ENCODE data around the gene PDS5A.
"Not testable (repeated sequence)": the region's sequence is repeated elsewhere in the genome, so short reads cannot be mapped to it uniquely, and the experiment has no call there.

PDS5A gene

DNA sequence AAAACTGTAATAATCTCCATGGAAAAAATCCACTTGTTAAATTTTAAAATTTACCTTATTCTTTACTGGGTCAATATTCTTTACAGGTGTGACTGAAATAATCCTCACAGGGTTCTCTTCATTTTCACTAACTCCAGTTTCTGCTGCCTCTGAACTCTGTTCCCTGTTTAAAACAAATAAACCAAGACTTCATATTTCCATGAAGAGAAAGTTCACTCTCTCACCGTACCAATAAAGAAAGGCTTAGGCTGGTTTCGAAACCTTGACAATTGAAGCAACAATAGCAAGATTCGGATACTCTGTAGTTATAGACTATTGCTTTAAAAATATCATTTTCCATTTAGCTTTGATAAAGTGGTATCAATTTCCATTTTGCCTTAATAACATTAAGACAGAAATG lies 135.8 kb downstream of the PDS5A start:
- Mint-ChIP-seq H3K4me3 (no peak overlapping the region), H3K27me3 (no peaks in the 10 kb centered on the region), H3K27ac (no peak overlapping the region), H3K9me3 (no peaks in the 10 kb centered on the region), H3K36me3 (peaks cover 37% of the 10 kb centered on the region), H3K4me1 (no peaks in the 10 kb centered on the region)
- ATAC-seq, result no peak

DNA sequence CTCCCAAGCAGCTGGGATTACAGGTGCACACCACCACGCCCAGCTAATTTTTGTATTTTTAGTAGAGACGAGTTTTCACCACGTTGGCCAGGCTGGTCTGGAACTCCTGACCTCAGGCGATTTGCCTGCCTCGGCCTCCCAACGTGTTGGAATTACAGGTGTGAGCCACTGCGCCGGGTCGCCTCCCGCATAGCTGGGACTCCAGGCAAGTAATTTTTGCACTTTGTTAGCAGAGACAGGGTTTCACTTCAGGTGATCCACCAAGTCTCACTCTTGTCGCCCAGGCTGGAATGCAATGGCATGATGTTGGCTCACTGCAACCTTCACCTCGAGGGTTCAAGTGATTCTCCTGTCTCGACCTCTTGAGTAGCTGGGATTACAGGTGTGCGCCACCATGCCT lies 137.2 kb downstream of the PDS5A start:
- H3K36me3 Mint-ChIP-seq, result peaks cover 49% of the 10 kb centered on the region
- not testable (repeated sequence) for H3K4me1 Mint-ChIP-seq, ATAC-seq, H3K4me3 Mint-ChIP-seq, H3K27ac Mint-ChIP-seq, H3K27me3 Mint-ChIP-seq, H3K9me3 Mint-ChIP-seq

DNA sequence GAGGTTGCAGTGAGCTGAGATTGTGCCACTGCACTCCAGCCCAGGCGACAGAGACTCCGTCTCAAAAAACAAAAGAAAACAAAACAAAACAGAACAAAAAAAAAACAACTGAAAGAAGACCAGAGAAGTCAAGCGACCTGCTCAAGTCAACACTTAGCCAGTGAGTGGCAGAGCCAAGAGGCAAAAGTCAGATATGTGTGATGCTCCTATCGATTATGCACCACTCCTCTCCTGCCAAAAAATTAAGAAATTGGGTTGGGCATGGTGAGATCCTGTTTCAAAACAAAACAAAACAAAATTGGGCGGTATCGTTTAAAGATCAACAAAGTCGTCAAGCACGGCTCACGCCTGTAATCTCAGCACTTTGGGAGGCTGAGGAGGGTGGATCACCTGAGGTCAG lies 137.7 kb downstream of the PDS5A start:
- Mint-ChIP-seq H3K4me3 (no peak overlapping the region), H3K9me3 (no peaks in the 10 kb centered on the region), H3K4me1 (no peaks in the 10 kb centered on the region), H3K36me3 (peaks cover 53% of the 10 kb centered on the region), H3K27ac (no peak overlapping the region), H3K27me3 (no peaks in the 10 kb centered on the region)
- ATAC-seq, result no peak

DNA sequence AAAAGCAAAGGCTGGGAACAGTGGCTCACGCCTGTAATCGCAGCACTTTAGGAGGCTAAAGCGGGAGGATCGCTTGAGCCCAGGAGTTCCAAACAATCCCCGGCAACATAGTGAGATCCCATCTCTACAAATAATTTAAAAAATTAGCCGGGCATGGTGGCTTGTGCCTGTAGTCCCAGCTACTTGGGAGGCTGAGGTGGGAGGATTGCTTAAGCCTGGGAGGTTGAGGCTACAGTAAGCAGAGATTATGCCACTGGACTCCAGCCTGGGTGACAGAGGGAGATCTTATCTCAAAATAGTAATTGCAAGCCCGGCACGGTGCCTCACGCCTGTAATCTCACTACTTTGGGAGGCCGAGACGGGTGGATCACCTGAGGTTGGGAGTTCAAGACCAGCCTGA lies 139.3 kb downstream of the PDS5A start:
- H3K36me3 Mint-ChIP-seq, result peaks cover 63% of the 10 kb centered on the region
- not testable (repeated sequence) for H3K4me1 Mint-ChIP-seq, H3K9me3 Mint-ChIP-seq, H3K4me3 Mint-ChIP-seq, ATAC-seq, H3K27me3 Mint-ChIP-seq, H3K27ac Mint-ChIP-seq

DNA sequence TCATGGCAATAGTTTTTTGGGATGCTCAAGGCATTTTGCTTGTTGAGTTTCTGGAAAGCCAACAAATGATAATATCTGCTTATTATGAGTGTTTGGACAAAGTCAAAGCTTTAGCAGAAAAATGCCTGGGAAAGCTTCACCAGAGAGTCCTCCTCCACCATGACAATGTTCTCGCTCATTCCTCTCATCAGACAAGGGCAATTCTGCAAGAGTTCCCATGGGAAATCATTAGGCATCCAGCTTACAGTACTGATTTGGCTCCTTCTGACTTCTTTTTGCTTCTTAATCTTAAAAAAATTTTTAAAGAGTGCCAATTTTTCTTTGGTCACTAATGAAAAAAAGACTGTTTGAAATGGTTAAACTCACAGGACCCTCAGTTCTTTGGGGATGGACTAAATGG lies 143.4 kb downstream of the PDS5A start:
- H3K4me3 Mint-ChIP-seq, result no peak overlapping the region
- no peak for ATAC-seq
- H3K4me1 Mint-ChIP-seq, result no peaks in the 10 kb centered on the region
- no peak overlapping the region for H3K27ac Mint-ChIP-seq
- H3K27me3 Mint-ChIP-seq, result no peaks in the 10 kb centered on the region
- no peaks in the 10 kb centered on the region for H3K9me3 Mint-ChIP-seq
- H3K36me3 Mint-ChIP-seq, result peaks cover 39% of the 10 kb centered on the region

GRCh38 chr4:39825741-39826231 lies 151.9 kb downstream of the PDS5A start:
- H3K4me1 Mint-ChIP-seq, result no peaks in the 10 kb centered on the region
- no peak for ATAC-seq
- H3K4me3 Mint-ChIP-seq, result no peak overlapping the region
- no peak overlapping the region for H3K27ac Mint-ChIP-seq
- H3K36me3 Mint-ChIP-seq, result peaks cover 31% of the 10 kb centered on the region
- no peaks in the 10 kb centered on the region for H3K9me3 Mint-ChIP-seq
- no peaks in the 10 kb centered on the region for H3K27me3 Mint-ChIP-seq

GRCh38 chr4:39825090-39825489 lies 152.6 kb downstream of the PDS5A start:
- no peak overlapping the region for H3K27ac Mint-ChIP-seq
- no peaks in the 10 kb centered on the region for H3K27me3 Mint-ChIP-seq
- H3K36me3 Mint-ChIP-seq, result peaks cover 31% of the 10 kb centered on the region
- no peak for ATAC-seq
- H3K4me3 Mint-ChIP-seq, result no peak overlapping the region
- no peaks in the 10 kb centered on the region for H3K4me1 Mint-ChIP-seq
- no peaks in the 10 kb centered on the region for H3K9me3 Mint-ChIP-seq

DNA sequence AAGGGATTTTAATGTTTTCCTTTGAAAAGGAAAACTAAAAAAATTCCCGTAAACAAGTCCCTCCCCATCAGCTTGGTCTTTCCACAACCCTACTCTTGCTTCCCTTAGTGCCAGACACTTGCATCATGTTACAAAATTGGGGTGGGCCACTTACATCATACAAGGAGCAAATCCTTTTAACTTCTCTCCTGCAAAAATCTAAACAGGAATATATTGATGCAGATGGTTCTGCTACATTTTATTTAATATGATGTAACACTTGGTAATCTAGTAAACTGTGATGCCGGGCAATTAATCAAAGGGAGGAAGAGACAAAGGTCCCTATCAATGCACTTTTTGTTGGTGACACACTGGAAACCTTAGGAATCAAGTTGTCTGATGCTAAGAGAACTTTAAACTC lies 154.5 kb downstream of the PDS5A start:
- no peak overlapping the region for H3K27ac Mint-ChIP-seq
- peaks cover 22% of the 10 kb centered on the region for H3K36me3 Mint-ChIP-seq
- H3K4me3 Mint-ChIP-seq, result no peak overlapping the region
- H3K4me1 Mint-ChIP-seq, result no peaks in the 10 kb centered on the region
- H3K9me3 Mint-ChIP-seq, result no peaks in the 10 kb centered on the region
- H3K27me3 Mint-ChIP-seq, result no peaks in the 10 kb centered on the region
- ATAC-seq, result no peak

GRCh38 chr4:39822662-39823061 lies 155.0 kb downstream of the PDS5A start:
- H3K4me1 Mint-ChIP-seq, result no peaks in the 10 kb centered on the region
- ATAC-seq, result no peak
- H3K36me3 Mint-ChIP-seq, result peaks cover 18% of the 10 kb centered on the region
- H3K27me3 Mint-ChIP-seq, result no peaks in the 10 kb centered on the region
- H3K4me3 Mint-ChIP-seq, result no peak overlapping the region
- H3K9me3 Mint-ChIP-seq, result no peaks in the 10 kb centered on the region
- H3K27ac Mint-ChIP-seq, result no peak overlapping the region

GRCh38 chr4:39821951-39822350 lies 155.8 kb downstream of the PDS5A start:
- H3K36me3 Mint-ChIP-seq, result peaks cover 16% of the 10 kb centered on the region
- H3K27ac Mint-ChIP-seq, result no peak overlapping the region
- H3K4me1 Mint-ChIP-seq, result no peaks in the 10 kb centered on the region
- no peaks in the 10 kb centered on the region for H3K27me3 Mint-ChIP-seq
- no peaks in the 10 kb centered on the region for H3K9me3 Mint-ChIP-seq
- H3K4me3 Mint-ChIP-seq, result no peak overlapping the region
- ATAC-seq, result no peak

GRCh38 chr4:39820186-39820585 lies 157.5 kb downstream of the PDS5A start:
- no peak overlapping the region for H3K4me3 Mint-ChIP-seq
- no peak overlapping the region for H3K27ac Mint-ChIP-seq
- H3K9me3 Mint-ChIP-seq, result no peaks in the 10 kb centered on the region
- no peaks in the 10 kb centered on the region for H3K4me1 Mint-ChIP-seq
- peaks cover 16% of the 10 kb centered on the region for H3K36me3 Mint-ChIP-seq
- no peak for ATAC-seq
- H3K27me3 Mint-ChIP-seq, result no peaks in the 10 kb centered on the region

DNA sequence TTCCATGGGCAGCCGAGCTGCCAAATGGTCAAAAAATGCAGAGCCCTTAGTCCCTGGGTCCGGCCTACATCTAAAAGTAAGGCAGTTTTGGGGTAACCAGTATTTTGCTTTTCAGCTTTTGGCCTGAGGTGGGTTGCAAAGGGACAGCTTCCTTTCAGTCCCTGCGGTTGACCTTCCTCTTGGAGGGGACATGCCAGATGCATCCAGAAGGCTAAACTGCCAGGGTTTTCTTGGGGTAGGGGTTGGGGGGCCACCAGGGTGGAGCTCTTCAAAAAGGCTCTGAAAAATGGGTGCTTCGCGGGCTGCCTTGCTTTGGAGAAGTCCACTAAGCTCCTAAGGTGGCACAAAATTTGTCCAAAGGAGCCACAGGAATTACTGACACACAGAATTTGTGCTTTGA lies 159.1 kb downstream of the PDS5A start:
- no peak for ATAC-seq

GRCh38 chr4:39814403-39815185 lies 163.1 kb downstream of the PDS5A start:
- Mint-ChIP-seq H3K9me3 (peaks cover 22% of the 10 kb centered on the region), H3K36me3 (peaks cover 5% of the 10 kb centered on the region), H3K27me3 (no peaks in the 10 kb centered on the region), H3K4me1 (peaks cover 16% of the 10 kb centered on the region), H3K4me3 (peak overlapping the region; percentile 12), H3K27ac (peak overlapping the region; percentile 53)
- ATAC-seq, result no peak

More for the DNA sequence above, 159.1 kb downstream of the PDS5A start:
- H3K4me3 Mint-ChIP-seq, result no peak overlapping the region
- peaks cover 12% of the 10 kb centered on the region for H3K36me3 Mint-ChIP-seq
- H3K4me1 Mint-ChIP-seq, result peaks cover 8% of the 10 kb centered on the region
- H3K27me3 Mint-ChIP-seq, result no peaks in the 10 kb centered on the region
- H3K9me3 Mint-ChIP-seq, result peaks cover 12% of the 10 kb centered on the region
- peak overlapping the region; percentile 32 for H3K27ac Mint-ChIP-seq

DNA sequence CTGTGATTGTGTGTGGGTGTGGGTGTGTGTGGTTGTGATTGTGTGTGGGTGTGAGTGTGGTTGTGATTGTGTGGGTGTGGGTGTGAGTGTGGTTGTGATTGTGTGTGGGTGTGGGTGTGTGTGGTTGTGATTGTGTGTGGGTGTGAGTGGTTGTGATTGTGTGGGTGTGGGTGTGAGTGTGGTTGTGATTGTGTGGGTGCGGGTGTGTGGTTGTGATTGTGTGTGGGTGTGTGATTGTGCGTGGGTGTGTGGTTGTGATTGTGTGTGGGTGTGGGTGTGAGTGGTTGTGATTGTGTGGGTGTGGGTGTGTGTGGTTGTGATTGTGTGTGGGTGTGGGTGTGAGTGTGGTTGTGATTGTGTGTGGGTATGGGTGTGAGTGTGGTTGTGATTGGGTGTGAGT lies 163.9 kb downstream of the PDS5A start:
- Mint-ChIP-seq H3K27ac (peak overlapping the region; percentile 53), H3K4me1 (peaks cover 16% of the 10 kb centered on the region), H3K9me3 (peaks cover 22% of the 10 kb centered on the region)
- H3K27me3 Mint-ChIP-seq, H3K4me3 Mint-ChIP-seq, ATAC-seq, H3K36me3 Mint-ChIP-seq: not testable (repeated sequence)

GRCh38 chr4:39813033-39813432 lies 164.7 kb downstream of the PDS5A start:
- not testable (repeated sequence) for H3K36me3 Mint-ChIP-seq, H3K27me3 Mint-ChIP-seq, ATAC-seq
- H3K4me3 Mint-ChIP-seq, result peak overlapping the region; percentile 50
- H3K9me3 Mint-ChIP-seq, result peaks cover 22% of the 10 kb centered on the region
- H3K27ac Mint-ChIP-seq, result peak overlapping the region; percentile 78
- H3K4me1 Mint-ChIP-seq, result peaks cover 16% of the 10 kb centered on the region

GRCh38 chr4:39812500-39812899 lies 165.2 kb downstream of the PDS5A start:
- Mint-ChIP-seq H3K9me3 (peaks cover 22% of the 10 kb centered on the region), H3K36me3 (peaks cover 5% of the 10 kb centered on the region), H3K4me3 (peak overlapping the region; percentile 68), H3K4me1 (peaks cover 16% of the 10 kb centered on the region), H3K27me3 (no peaks in the 10 kb centered on the region), H3K27ac (peak overlapping the region; percentile 78)
- ATAC-seq, result no peak

Data from stimulated activated memory B cell treated with anti-CD40 and anti-IgM and Interleukin-4, amounts not matched to agents 10 μg/mL and 1 μg/mL and 100 μg/mL, for 72 hours (primary cell).